GM23338 (cell line): Measurements from ENCODE around the gene F8. TPM values are rescaled to one million over a fixed set of nuclear protein-coding genes. Genes with fewer than 3 reads are reported as not detected.

Experiments
- ATAC-seq: fragments of 200-7000 bp; cut with Tn5 transposase; 3 replicates; pipeline ENCODE4 v1.9.1; 2020
- DNase-seq: peaks from one replicate; pipeline ENCODE4 v3.0.0-alpha.2; 2015; ENCODE audit warnings: low spot score
- H2AFZ ChIP-seq: fragments of 200-600 bp; sonication (generic); 2 replicates; pipeline ENCODE4 v1.8.0; 2016; ENCODE audit warnings: antibody characterized with exemption, mild to moderate bottlenecking, moderate library complexity
- H3F3A ChIP-seq: fragments of 200-600 bp; sonication (generic); replicated peaks from 2 replicates; pipeline ENCODE4 v1.8.0; 2017; ENCODE audit warnings: antibody characterized with exemption, mixed run types, low read depth
- H3K27ac ChIP-seq: fragments of 200-600 bp; sonication (generic); 2 replicates; pipeline ENCODE4 v1.6.1; 2016; ENCODE audit warnings: low read depth
- H3K27me3 ChIP-seq: fragments of 200-600 bp; sonication (generic); 2 replicates; pipeline ENCODE4 v1.8.0; 2016; ENCODE audit warnings: mild to moderate bottlenecking, mixed run types, moderate library complexity; ENCODE audit not compliant: insufficient read depth
- H3K36me3 ChIP-seq: fragments of 200-600 bp; sonication (generic); 2 replicates; pipeline ENCODE4 v1.8.0; 2016; ENCODE audit warnings: mild to moderate bottlenecking; ENCODE audit not compliant: insufficient read depth
- H3K4me1 ChIP-seq: fragments of 200-600 bp; sonication (generic); 2 replicates; pipeline ENCODE4 v1.8.0; 2016; ENCODE audit warnings: mild to moderate bottlenecking, moderate library complexity; ENCODE audit not compliant: insufficient read depth
- H3K4me2 ChIP-seq: fragments of 200-600 bp; sonication (generic); 2 replicates; pipeline ENCODE4 v1.7.1; 2017; ENCODE audit warnings: mixed run types
- H3K4me3 ChIP-seq: fragments of 200-600 bp; sonication (generic); 2 replicates; pipeline ENCODE4 v1.6.1; 2016; ENCODE audit warnings: mixed run types
- H3K79me2 ChIP-seq: fragments of 200-600 bp; sonication (generic); replicated peaks from 2 replicates; pipeline ENCODE4 v1.8.0; 2017; ENCODE audit warnings: mild to moderate bottlenecking; ENCODE audit not compliant: insufficient read depth
- H3K9me2 ChIP-seq: fragments of 200-600 bp; sonication (generic); 2 replicates; pipeline ENCODE4 v1.8.0; 2017; ENCODE audit not compliant: insufficient read depth
- H4K20me1 ChIP-seq: fragments of 200-600 bp; sonication (generic); replicated peaks from 2 replicates; pipeline ENCODE4 v1.8.0; 2017; ENCODE audit warnings: mild to moderate bottlenecking; ENCODE audit not compliant: insufficient read depth
- H3K27ac Mint-ChIP-seq: 2 replicates; pipeline ENCODE4 v1.8.0; 2020; ENCODE audit warnings: inconsistent platforms, mild to moderate bottlenecking, moderate library complexity, mixed read lengths
- H3K27me3 Mint-ChIP-seq: 3 replicates; pipeline ENCODE4 v1.8.0; 2022; ENCODE audit warnings: low read depth, mild to moderate bottlenecking, moderate library complexity, mixed read lengths, inconsistent platforms; ENCODE audit not compliant: insufficient read depth, poor library complexity
- H3K36me3 Mint-ChIP-seq: 3 replicates; pipeline ENCODE4 v1.8.0; 2021; ENCODE audit warnings: low read depth, mild to moderate bottlenecking, inconsistent platforms, moderate library complexity, mixed read lengths
- H3K4me1 Mint-ChIP-seq: 3 replicates; pipeline ENCODE4 v1.8.0; 2020; ENCODE audit warnings: mild to moderate bottlenecking, inconsistent platforms, mixed read lengths
- H3K4me3 Mint-ChIP-seq: 3 replicates; pipeline ENCODE4 v1.8.0; 2021; ENCODE audit warnings: moderate library complexity, mild to moderate bottlenecking, inconsistent platforms, mixed read lengths
- H3K9me3 Mint-ChIP-seq: 3 replicates; pipeline ENCODE4 v1.8.0; 2020; ENCODE audit warnings: moderate library complexity, mild to moderate bottlenecking, inconsistent platforms, mixed read lengths
- CREB1 ChIP-seq: fragments of 250-450 bp; sonication (Bioruptor Pico); IDR thresholded peaks from 2 replicates; pipeline ENCODE4 v1.5.0; 2020; ENCODE audit warnings: low read depth, mild to moderate bottlenecking, moderate library complexity
- EZH2 ChIP-seq: fragments of 200-600 bp; sonication (generic); IDR thresholded peaks from one replicate; pipeline ENCODE4 v1.8.0; 2017; ENCODE audit warnings: antibody characterized with exemption, mild to moderate bottlenecking, low read depth; ENCODE audit not compliant: unreplicated experiment
- EZH2phosphoT487 ChIP-seq: fragments of 200-600 bp; sonication (generic); IDR thresholded peaks from one replicate; pipeline ENCODE4 v1.8.1; 2018; ENCODE audit warnings: antibody characterized with exemption; ENCODE audit not compliant: unreplicated experiment
- JUNB ChIP-seq: IDR thresholded peaks from one replicate; pipeline ENCODE4 v1.6.1; 2016; ENCODE audit warnings: antibody characterized with exemption; ENCODE audit not compliant: unreplicated experiment
- POLR2AphosphoS5 ChIP-seq: IDR thresholded peaks from 2 replicates; pipeline ENCODE4 v1.6.1; 2016; ENCODE audit warnings: antibody characterized with exemption, low read depth
- STAT1 ChIP-seq: IDR thresholded peaks from one replicate; pipeline ENCODE4 v1.6.1; 2016; ENCODE audit warnings: antibody characterized with exemption; ENCODE audit not compliant: unreplicated experiment
- ZNF114 ChIP-seq: fragments of 250-450 bp; sonication (Bioruptor Pico); IDR thresholded peaks from 2 replicates; pipeline ENCODE4 v1.5.0; 2020; ENCODE audit warnings: mild to moderate bottlenecking, moderate library complexity
- ZNF331 ChIP-seq: fragments of 250-450 bp; sonication (Bioruptor Pico); IDR thresholded peaks from 2 replicates; pipeline ENCODE4 v1.5.0; 2020; ENCODE audit warnings: low read depth, mild to moderate bottlenecking, moderate library complexity
- polyA plus RNA-seq: library from polyadenylated mRNA; unstranded; fragments of >200 nt; fragmentation: Nextera tagmentation; extraction: Ambion mirVana; gene quantifications from 2 replicates; pipeline ENCODE4 v1.2.1, GENCODE V29; 2016
- total RNA-seq: library from RNA; depleted of rRNA; stranded (reverse); fragments of >200 nt; shearing (Covaris generic); gene quantifications from 2 replicates; pipeline ENCODE4 v1.2.3, GENCODE V29; 2014
- TF ChIP-seq, protein P1 (sequence below): fragments of 250-450 bp; sonication (Bioruptor Pico); IDR thresholded peaks from 2 replicates; pipeline ENCODE4 v1.5.0; 2020; ENCODE audit warnings: mild to moderate bottlenecking, moderate library complexity
- TF ChIP-seq, protein P2 (sequence below): IDR thresholded peaks from 2 replicates; pipeline ENCODE4 v1.6.1; 2016; ENCODE audit warnings: antibody characterized with exemption
- TF ChIP-seq, protein P3 (sequence below), 2 experiments: fragments of 200-600 bp in 1 of 2; sonication (generic) in 1 of 2; conservative IDR thresholded peaks; 2 replicates each; pipeline versions ENCODE4 v1.5.1 to v1.6.1; 2016 to 2017; ENCODE audit warnings: antibody characterized with exemption in 2 of 2, low read depth in 2 of 2, mild to moderate bottlenecking in 2 of 2, moderate library complexity in 1 of 2
- TF ChIP-seq, protein P4 (sequence below): IDR thresholded peaks from one replicate; pipeline ENCODE4 v1.6.1; 2018; ENCODE audit warnings: antibody characterized with exemption; ENCODE audit not compliant: unreplicated experiment

The F8 gene
- total and polyA plus RNA-seq, 2 experiments from 2014 or later: 0.70 to 1.8 TPM

DNA sequence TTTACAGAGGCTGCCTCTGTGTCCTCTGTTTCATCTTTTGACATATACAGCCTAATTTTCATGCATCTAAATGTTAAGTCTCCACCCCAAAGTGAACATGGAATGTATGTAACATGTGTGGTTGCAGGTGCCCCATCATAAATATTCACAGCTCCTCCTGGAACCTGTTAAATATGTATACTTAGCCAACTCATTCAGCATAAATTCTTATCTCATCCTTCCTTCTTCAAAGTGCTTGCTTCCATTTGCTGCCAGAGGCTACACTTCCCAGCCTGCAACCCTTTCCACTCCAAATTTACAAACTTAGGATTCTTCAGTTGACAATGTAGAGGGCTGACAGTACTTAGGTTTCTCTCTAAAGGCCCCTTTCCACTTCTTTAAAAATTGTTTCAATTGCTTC, 60.6 kb downstream of the F8 start:
- Histone ChIP-seq H3K9me2 (no peaks in the 10 kb centered on the region), H3F3A (no peaks in the 10 kb centered on the region), H3K4me2 (no peak overlapping the region), H3K27ac (no peak overlapping the region), H3K79me2 (no peaks in the 10 kb centered on the region), H3K4me3 (no peak overlapping the region), H2AFZ (no peak overlapping the region), H4K20me1 (no peaks in the 10 kb centered on the region), H3K4me1 (no peaks in the 10 kb centered on the region), H3K36me3 (no peaks in the 10 kb centered on the region), H3K27me3 (no peaks in the 10 kb centered on the region)
- H3K4me1 Mint-ChIP-seq: no peaks in the 10 kb centered on the region
- H3K27me3 Mint-ChIP-seq: no peaks in the 10 kb centered on the region
- no peak overlapping the region for H3K27ac Mint-ChIP-seq
- TF ChIP-seq EZH2phosphoT487: no peak
- TF ChIP-seq CREB1 (CRISPR knock-in tag): no peak
- no peak for TF ChIP-seq STAT1
- no peak for TF ChIP-seq EZH2
- TF ChIP-seq ZNF114 (CRISPR knock-in tag): no peak
- TF ChIP-seq JUNB: no peak
- no peak for TF ChIP-seq ZNF331 (CRISPR knock-in tag)
- TF ChIP-seq, protein P1, sequence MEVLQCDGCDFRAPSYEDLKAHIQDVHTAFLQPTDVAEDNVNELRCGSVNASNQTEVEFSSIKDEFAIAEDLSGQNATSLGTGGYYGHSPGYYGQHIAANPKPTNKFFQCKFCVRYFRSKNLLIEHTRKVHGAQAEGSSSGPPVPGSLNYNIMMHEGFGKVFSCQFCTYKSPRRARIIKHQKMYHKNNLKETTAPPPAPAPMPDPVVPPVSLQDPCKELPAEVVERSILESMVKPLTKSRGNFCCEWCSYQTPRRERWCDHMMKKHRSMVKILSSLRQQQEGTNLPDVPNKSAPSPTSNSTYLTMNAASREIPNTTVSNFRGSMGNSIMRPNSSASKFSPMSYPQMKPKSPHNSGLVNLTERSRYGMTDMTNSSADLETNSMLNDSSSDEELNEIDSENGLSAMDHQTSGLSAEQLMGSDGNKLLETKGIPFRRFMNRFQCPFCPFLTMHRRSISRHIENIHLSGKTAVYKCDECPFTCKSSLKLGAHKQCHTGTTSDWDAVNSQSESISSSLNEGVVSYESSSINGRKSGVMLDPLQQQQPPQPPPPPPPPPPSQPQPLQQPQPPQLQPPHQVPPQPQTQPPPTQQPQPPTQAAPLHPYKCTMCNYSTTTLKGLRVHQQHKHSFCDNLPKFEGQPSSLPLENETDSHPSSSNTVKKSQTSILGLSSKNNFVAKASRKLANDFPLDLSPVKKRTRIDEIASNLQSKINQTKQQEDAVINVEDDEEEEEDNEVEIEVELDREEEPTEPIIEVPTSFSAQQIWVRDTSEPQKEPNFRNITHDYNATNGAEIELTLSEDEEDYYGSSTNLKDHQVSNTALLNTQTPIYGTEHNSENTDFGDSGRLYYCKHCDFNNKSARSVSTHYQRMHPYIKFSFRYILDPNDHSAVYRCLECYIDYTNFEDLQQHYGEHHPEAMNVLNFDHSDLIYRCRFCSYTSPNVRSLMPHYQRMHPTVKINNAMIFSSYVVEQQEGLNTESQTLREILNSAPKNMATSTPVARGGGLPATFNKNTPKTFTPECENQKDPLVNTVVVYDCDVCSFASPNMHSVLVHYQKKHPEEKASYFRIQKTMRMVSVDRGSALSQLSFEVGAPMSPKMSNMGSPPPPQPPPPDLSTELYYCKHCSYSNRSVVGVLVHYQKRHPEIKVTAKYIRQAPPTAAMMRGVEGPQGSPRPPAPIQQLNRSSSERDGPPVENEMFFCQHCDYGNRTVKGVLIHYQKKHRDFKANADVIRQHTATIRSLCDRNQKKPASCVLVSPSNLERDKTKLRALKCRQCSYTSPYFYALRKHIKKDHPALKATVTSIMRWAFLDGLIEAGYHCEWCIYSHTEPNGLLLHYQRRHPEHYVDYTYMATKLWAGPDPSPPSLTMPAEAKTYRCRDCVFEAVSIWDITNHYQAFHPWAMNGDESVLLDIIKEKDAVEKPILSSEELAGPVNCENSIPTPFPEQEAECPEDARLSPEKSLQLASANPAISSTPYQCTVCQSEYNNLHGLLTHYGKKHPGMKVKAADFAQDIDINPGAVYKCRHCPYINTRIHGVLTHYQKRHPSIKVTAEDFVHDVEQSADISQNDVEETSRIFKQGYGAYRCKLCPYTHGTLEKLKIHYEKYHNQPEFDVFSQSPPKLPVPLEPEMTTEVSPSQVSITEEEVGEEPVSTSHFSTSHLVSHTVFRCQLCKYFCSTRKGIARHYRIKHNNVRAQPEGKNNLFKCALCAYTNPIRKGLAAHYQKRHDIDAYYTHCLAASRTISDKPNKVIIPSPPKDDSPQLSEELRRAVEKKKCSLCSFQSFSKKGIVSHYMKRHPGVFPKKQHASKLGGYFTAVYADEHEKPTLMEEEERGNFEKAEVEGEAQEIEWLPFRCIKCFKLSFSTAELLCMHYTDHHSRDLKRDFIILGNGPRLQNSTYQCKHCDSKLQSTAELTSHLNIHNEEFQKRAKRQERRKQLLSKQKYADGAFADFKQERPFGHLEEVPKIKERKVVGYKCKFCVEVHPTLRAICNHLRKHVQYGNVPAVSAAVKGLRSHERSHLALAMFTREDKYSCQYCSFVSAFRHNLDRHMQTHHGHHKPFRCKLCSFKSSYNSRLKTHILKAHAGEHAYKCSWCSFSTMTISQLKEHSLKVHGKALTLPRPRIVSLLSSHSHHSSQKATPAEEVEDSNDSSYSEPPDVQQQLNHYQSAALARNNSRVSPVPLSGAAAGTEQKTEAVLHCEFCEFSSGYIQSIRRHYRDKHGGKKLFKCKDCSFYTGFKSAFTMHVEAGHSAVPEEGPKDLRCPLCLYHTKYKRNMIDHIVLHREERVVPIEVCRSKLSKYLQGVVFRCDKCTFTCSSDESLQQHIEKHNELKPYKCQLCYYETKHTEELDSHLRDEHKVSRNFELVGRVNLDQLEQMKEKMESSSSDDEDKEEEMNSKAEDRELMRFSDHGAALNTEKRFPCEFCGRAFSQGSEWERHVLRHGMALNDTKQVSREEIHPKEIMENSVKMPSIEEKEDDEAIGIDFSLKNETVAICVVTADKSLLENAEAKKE: no peak
- TF ChIP-seq, protein P2, sequence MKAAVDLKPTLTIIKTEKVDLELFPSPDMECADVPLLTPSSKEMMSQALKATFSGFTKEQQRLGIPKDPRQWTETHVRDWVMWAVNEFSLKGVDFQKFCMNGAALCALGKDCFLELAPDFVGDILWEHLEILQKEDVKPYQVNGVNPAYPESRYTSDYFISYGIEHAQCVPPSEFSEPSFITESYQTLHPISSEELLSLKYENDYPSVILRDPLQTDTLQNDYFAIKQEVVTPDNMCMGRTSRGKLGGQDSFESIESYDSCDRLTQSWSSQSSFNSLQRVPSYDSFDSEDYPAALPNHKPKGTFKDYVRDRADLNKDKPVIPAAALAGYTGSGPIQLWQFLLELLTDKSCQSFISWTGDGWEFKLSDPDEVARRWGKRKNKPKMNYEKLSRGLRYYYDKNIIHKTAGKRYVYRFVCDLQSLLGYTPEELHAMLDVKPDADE: no peak
- TF ChIP-seq, protein P3, sequence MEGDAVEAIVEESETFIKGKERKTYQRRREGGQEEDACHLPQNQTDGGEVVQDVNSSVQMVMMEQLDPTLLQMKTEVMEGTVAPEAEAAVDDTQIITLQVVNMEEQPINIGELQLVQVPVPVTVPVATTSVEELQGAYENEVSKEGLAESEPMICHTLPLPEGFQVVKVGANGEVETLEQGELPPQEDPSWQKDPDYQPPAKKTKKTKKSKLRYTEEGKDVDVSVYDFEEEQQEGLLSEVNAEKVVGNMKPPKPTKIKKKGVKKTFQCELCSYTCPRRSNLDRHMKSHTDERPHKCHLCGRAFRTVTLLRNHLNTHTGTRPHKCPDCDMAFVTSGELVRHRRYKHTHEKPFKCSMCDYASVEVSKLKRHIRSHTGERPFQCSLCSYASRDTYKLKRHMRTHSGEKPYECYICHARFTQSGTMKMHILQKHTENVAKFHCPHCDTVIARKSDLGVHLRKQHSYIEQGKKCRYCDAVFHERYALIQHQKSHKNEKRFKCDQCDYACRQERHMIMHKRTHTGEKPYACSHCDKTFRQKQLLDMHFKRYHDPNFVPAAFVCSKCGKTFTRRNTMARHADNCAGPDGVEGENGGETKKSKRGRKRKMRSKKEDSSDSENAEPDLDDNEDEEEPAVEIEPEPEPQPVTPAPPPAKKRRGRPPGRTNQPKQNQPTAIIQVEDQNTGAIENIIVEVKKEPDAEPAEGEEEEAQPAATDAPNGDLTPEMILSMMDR (conservative IDR thresholded peaks at IDR 0.05; ENCODE audit: low read depth in 2 of 2): no peak
- TF ChIP-seq, protein P4, sequence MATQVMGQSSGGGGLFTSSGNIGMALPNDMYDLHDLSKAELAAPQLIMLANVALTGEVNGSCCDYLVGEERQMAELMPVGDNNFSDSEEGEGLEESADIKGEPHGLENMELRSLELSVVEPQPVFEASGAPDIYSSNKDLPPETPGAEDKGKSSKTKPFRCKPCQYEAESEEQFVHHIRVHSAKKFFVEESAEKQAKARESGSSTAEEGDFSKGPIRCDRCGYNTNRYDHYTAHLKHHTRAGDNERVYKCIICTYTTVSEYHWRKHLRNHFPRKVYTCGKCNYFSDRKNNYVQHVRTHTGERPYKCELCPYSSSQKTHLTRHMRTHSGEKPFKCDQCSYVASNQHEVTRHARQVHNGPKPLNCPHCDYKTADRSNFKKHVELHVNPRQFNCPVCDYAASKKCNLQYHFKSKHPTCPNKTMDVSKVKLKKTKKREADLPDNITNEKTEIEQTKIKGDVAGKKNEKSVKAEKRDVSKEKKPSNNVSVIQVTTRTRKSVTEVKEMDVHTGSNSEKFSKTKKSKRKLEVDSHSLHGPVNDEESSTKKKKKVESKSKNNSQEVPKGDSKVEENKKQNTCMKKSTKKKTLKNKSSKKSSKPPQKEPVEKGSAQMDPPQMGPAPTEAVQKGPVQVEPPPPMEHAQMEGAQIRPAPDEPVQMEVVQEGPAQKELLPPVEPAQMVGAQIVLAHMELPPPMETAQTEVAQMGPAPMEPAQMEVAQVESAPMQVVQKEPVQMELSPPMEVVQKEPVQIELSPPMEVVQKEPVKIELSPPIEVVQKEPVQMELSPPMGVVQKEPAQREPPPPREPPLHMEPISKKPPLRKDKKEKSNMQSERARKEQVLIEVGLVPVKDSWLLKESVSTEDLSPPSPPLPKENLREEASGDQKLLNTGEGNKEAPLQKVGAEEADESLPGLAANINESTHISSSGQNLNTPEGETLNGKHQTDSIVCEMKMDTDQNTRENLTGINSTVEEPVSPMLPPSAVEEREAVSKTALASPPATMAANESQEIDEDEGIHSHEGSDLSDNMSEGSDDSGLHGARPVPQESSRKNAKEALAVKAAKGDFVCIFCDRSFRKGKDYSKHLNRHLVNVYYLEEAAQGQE: no peak
- no peak for TF ChIP-seq POLR2AphosphoS5
- ATAC-seq: no peak
- DNase-seq: no peak
- peaks cover 5% of the 10 kb centered on the region; the same call in 2 of the 3 replicates for H3K36me3 Mint-ChIP-seq
- peaks cover 2% of the 10 kb centered on the region for H3K9me3 Mint-ChIP-seq
- H3K4me3 Mint-ChIP-seq: no peak overlapping the region
